SHP77 treated with DMSO at 0.1 percent for 48 hours (cell line): ENCODE data around the gene IFNA21.
"Not testable (repeated sequence)": the region's sequence is repeated elsewhere in the genome, so short reads cannot be mapped to it uniquely, and the experiment has no call there.

Experiments
- DNase-seq: peaks from one replicate; lab custom pipeline; 2025; lab: John Stamatoyannopoulos, UW

Gene IFNA21

GRCh38 chr9:21166560-21166959, at the start of gene IFNA21:
Gene IFNA21, minus strand, starts transcription at chr9:21166660. Its CDS starts 48 bp downstream, at chr9:21166612.
- DNase-seq = not testable (repeated sequence)

- DNase-seq = not testable (repeated sequence)
These were observed 47.2 kb upstream of the IFNA21 start for GRCh38 chr9:21213411-21214326.

- not testable (repeated sequence) for DNase-seq
These were observed 45.7 kb upstream of the IFNA21 start for GRCh38 chr9:21212160-21212559.

- DNase-seq = not testable (repeated sequence)
These were observed 44.3 kb upstream of the IFNA21 start for GRCh38 chr9:21210782-21211181.

- no peak for DNase-seq
These were observed 43.9 kb upstream of the IFNA21 start for GRCh38 chr9:21210311-21210710.

- DNase-seq = not testable (repeated sequence)
These were observed 40.6 kb upstream of the IFNA21 start, which contains the start of gene IFNA10 for GRCh38 chr9:21207043-21207442. Gene IFNA10, minus strand, starts transcription at chr9:21207143. Its CDS starts 46 bp downstream, at chr9:21207097.

GRCh38 chr9:21205204-21205603, 38.7 kb upstream of the IFNA21 start:
- no peak for DNase-seq

GRCh38 chr9:21202105-21202504, 35.6 kb upstream of the IFNA21 start, which contains the start of gene IFNA7:
Gene IFNA7, minus strand, starts transcription at chr9:21202205. Its CDS starts 40 bp downstream, at chr9:21202165.
- DNase-seq = not testable (repeated sequence)

- not testable (repeated sequence) for DNase-seq
These were observed 28.7 kb upstream of the IFNA21 start for GRCh38 chr9:21194867-21195776.

- DNase-seq = not testable (repeated sequence)
These were observed 21.0 kb upstream of the IFNA21 start, which contains the start of gene IFNA4 for GRCh38 chr9:21187487-21187886. Gene IFNA4, minus strand, starts transcription at chr9:21187587. Its CDS starts 56 bp downstream, at chr9:21187531.

- DNase-seq = not testable (repeated sequence)
These were observed 16.6 kb upstream of the IFNA21 start for GRCh38 chr9:21182810-21183736.

- no peak for DNase-seq
These were observed 8.2 kb upstream of the IFNA21 start for GRCh38 chr9:21174671-21175070.

- no peak for DNase-seq
These were observed 5.7 kb upstream of the IFNA21 start for GRCh38 chr9:21172156-21172555.

- no peak for DNase-seq
These were observed 4.9 kb upstream of the IFNA21 start for GRCh38 chr9:21171351-21171750.

- no peak for DNase-seq
These were observed 944 bp downstream of the IFNA21 start for GRCh38 chr9:21165516-21165915.

- no peak for DNase-seq
These were observed 6.3 kb downstream of the IFNA21 start for GRCh38 chr9:21160178-21160577.

- no peak for DNase-seq
These were observed 11.0 kb downstream of the IFNA21 start for GRCh38 chr9:21155501-21155900.

GRCh38 chr9:21154018-21154608, 12.3 kb downstream of the IFNA21 start:
- peak; percentile 0 for DNase-seq

- no peak for DNase-seq
These were observed 13.0 kb downstream of the IFNA21 start for GRCh38 chr9:21153336-21154017.

GRCh38 chr9:21144603-21145002, 21.9 kb downstream of the IFNA21 start:
- DNase-seq = no peak
